Neutrophil (primary cell): ENCODE measurements around the gene SORCS2.

Experiments used
- H3K27ac ChIP-seq: fragments of 200-600 bp; sonication (generic); 2 replicates; pipeline ENCODE4 v1.5.1; 2016; ENCODE audit warnings: mild to moderate bottlenecking, moderate library complexity
- H3K27me3 ChIP-seq: fragments of 200-600 bp; sonication (generic); 2 replicates; pipeline ENCODE4 v1.6.0; 2016; ENCODE audit warnings: mild to moderate bottlenecking
- H3K36me3 ChIP-seq: fragments of 200-600 bp; sonication (generic); 2 replicates; pipeline ENCODE4 v1.5.1; 2017
- H3K4me1 ChIP-seq, 2 experiments: fragments of 200-600 bp in 1 of 2; sonication (generic) in 1 of 2; 1 replicate in 1 of 2; 2 replicates in 1 of 2; pipeline versions ENCODE4 v1.5.1 to v1.6.1; 2013 to 2016; ENCODE audit warnings: low read depth in 1 of 2, low read length in 1 of 2, mild to moderate bottlenecking in 1 of 2, moderate library complexity in 1 of 2; ENCODE audit not compliant: control insufficient read depth in 1 of 2, insufficient read depth in 1 of 2
- H3K4me3 ChIP-seq, 2 experiments: fragments of 200-600 bp in 1 of 2; sonication (generic) in 1 of 2; 1 replicate in 1 of 2; 2 replicates in 1 of 2; pipeline ENCODE4 v1.5.1; 2013 to 2016; ENCODE audit warnings: low read depth in 1 of 2, low read length in 1 of 2, mild to moderate bottlenecking in 1 of 2, moderate library complexity in 1 of 2
- H3K9me3 ChIP-seq: fragments of 200-600 bp; sonication (generic); 2 replicates; pipeline ENCODE4 v1.5.1; 2016
- CTCF ChIP-seq: fragments of 200-600 bp; sonication (generic); IDR thresholded peaks from 2 replicates; pipeline ENCODE4 v1.5.1; 2016; ENCODE audit warnings: antibody characterized with exemption

SORCS2 gene

GRCh38 chr4:7781993-7782392, 589.7 kb downstream of the SORCS2 start:
- Histone ChIP-seq H3K4me1 (no peaks in the 10 kb centered on the region), H3K9me3 (no peaks in the 10 kb centered on the region), H3K27me3 (no peaks in the 10 kb centered on the region), H3K4me3 (no peak overlapping the region), H3K36me3 (peaks cover 37% of the 10 kb centered on the region), H3K27ac (no peak overlapping the region)
- no peak for TF ChIP-seq CTCF

GRCh38 chr4:7782783-7783182, 590.4 kb downstream of the SORCS2 start:
- H3K27ac ChIP-seq, result no peak overlapping the region
- H3K4me1 ChIP-seq, result no peaks in the 10 kb centered on the region
- H3K9me3 ChIP-seq, result no peaks in the 10 kb centered on the region
- no peak overlapping the region for H3K4me3 ChIP-seq
- peaks cover 31% of the 10 kb centered on the region for H3K36me3 ChIP-seq
- no peaks in the 10 kb centered on the region for H3K27me3 ChIP-seq
- TF ChIP-seq CTCF, result no peak

- no peak overlapping the region for H3K27ac ChIP-seq
- no peak for TF ChIP-seq CTCF
- no peaks in the 10 kb centered on the region for H3K9me3 ChIP-seq
- H3K4me3 ChIP-seq, result no peak overlapping the region
- peaks cover 24% of the 10 kb centered on the region for H3K36me3 ChIP-seq
- H3K4me1 ChIP-seq, result no peaks in the 10 kb centered on the region
- no peaks in the 10 kb centered on the region for H3K27me3 ChIP-seq
These were observed 591.2 kb downstream of the SORCS2 start for GRCh38 chr4:7783541-7783940.

- H3K27ac ChIP-seq, result no peak overlapping the region
- no peak overlapping the region for H3K4me3 ChIP-seq
- no peak for TF ChIP-seq CTCF
- H3K36me3 ChIP-seq, result peaks cover 23% of the 10 kb centered on the region
- H3K27me3 ChIP-seq, result no peaks in the 10 kb centered on the region
- no peaks in the 10 kb centered on the region for H3K4me1 ChIP-seq
- H3K9me3 ChIP-seq, result no peaks in the 10 kb centered on the region
These were observed 592.0 kb downstream of the SORCS2 start for GRCh38 chr4:7784131-7784870.

GRCh38 chr4:7785017-7785416, 592.7 kb downstream of the SORCS2 start:
- Histone ChIP-seq H3K4me3 (no peak overlapping the region), H3K27ac (no peak overlapping the region), H3K4me1 (no peaks in the 10 kb centered on the region), H3K9me3 (no peaks in the 10 kb centered on the region), H3K36me3 (peaks cover 23% of the 10 kb centered on the region), H3K27me3 (no peaks in the 10 kb centered on the region)
- TF ChIP-seq CTCF, result no peak
